OCI-LY7 (cell line): ENCODE results near the gene SUSD3.

Source experiments
- EZH2phosphoT487 ChIP-seq: fragments of 200-600 bp; sonication (generic); IDR thresholded peaks from 2 replicates; pipeline ENCODE4 v1.6.1; 2018; ENCODE audit warnings: low read depth, borderline replicate concordance, mild to moderate bottlenecking, mixed run types, antibody characterized with exemption, low read length, moderate library complexity, mixed read lengths
- TF ChIP-seq, protein P1 (sequence below): fragments of 200-600 bp; sonication (generic); conservative IDR thresholded peaks from 2 replicates; pipeline ENCODE4 v1.5.1; 2014; ENCODE audit warnings: mild to moderate bottlenecking, antibody characterized with exemption, low read length, moderate library complexity, mixed read lengths

DNA sequence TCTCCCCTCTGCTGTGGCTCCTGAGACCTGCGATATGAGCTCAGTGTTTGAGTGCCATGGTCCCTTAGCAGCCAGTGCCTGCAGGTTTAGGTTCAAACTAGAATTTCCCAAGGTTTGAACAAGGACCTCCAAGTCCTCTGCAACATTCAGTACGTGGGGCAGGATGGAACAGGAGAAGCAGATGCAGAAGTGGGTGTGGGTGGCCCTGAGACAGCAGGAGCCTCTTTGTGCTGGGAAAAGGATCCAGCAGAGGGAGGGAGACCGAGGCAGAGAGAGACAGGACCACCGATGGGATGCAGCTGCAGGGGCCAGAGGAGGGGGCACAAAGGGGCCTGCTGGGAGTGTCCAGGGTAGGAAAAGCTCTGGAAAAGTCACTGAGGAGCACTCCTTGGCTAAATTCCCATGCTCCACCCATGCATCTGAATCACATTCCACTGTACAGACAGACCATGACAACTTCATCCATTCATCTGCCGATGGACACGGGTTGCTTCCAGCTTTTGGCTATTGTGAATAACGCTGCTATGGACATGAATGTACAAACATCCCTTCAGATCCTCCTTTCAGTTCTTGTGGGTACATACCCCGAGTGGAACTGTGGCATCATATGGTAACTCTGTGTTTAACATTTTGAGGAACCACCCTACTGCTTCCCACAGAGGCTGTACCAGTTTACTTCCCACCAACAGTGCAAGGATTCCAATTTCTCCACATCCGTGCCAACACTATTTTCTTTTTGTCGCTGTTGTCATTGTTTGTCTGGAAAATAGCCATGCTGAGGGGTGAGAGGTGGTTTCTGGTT lies 26.7 kb upstream of the SUSD3 start:
- TF ChIP-seq EZH2phosphoT487, result no peak
- TF ChIP-seq, protein P1, sequence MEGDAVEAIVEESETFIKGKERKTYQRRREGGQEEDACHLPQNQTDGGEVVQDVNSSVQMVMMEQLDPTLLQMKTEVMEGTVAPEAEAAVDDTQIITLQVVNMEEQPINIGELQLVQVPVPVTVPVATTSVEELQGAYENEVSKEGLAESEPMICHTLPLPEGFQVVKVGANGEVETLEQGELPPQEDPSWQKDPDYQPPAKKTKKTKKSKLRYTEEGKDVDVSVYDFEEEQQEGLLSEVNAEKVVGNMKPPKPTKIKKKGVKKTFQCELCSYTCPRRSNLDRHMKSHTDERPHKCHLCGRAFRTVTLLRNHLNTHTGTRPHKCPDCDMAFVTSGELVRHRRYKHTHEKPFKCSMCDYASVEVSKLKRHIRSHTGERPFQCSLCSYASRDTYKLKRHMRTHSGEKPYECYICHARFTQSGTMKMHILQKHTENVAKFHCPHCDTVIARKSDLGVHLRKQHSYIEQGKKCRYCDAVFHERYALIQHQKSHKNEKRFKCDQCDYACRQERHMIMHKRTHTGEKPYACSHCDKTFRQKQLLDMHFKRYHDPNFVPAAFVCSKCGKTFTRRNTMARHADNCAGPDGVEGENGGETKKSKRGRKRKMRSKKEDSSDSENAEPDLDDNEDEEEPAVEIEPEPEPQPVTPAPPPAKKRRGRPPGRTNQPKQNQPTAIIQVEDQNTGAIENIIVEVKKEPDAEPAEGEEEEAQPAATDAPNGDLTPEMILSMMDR, result no peak
